H1 (cell line): Measurements from ENCODE around the gene DNAJA3. TPM values are rescaled to one million over a fixed set of nuclear protein-coding genes. Genes with fewer than 3 reads are reported as not detected.
A peak's percentile ranks its signal among the peaks of the same experiment; 100 is the strongest.

Experiments used
- ATF2 ChIP-seq: IDR thresholded peaks from 2 replicates; pipeline ENCODE4 v1.6.1; 2012; ENCODE audit warnings: low read length, inconsistent platforms
- CREB1 ChIP-seq: IDR thresholded peaks from 2 replicates; pipeline ENCODE4 v1.6.1; 2012; ENCODE audit warnings: inconsistent platforms
- CTBP2 ChIP-seq: IDR thresholded peaks from 2 replicates; pipeline ENCODE4 v1.7.0; 2011; ENCODE audit warnings: borderline replicate concordance, mild to moderate bottlenecking, moderate library complexity, mixed read lengths, low read length; ENCODE audit not compliant: insufficient read depth, insufficient read length
- E2F6 ChIP-seq: IDR thresholded peaks from 2 replicates; pipeline ENCODE4 v1.6.1; 2012; ENCODE audit warnings: inconsistent platforms
- EZH2 ChIP-seq: fragments of 200-600 bp; sonication (generic); IDR thresholded peaks from 2 replicates; pipeline ENCODE4 v1.7.1; 2012; ENCODE audit warnings: low read depth, mild to moderate bottlenecking, moderate library complexity, low read length, inconsistent platforms; ENCODE audit not compliant: severe bottlenecking
- GABPA ChIP-seq: IDR thresholded peaks from 2 replicates; pipeline ENCODE4 v1.6.1; 2011; ENCODE audit warnings: mild to moderate bottlenecking, low read length, moderate library complexity, borderline replicate concordance; ENCODE audit not compliant: insufficient read depth
- JUN ChIP-seq: IDR thresholded peaks from 2 replicates; pipeline ENCODE4 v1.6.1; 2011; ENCODE audit warnings: low read depth, mild to moderate bottlenecking, improper control_type of control experiment, low read length
- MAFK ChIP-seq: IDR thresholded peaks from 2 replicates; pipeline ENCODE4 v1.6.1; 2012; ENCODE audit warnings: low read depth, mild to moderate bottlenecking, improper control_type of control experiment, low read length
- NANOG ChIP-seq: IDR thresholded peaks from 2 replicates; pipeline ENCODE4 v1.6.1; 2011; ENCODE audit warnings: low read length, low read depth, mild to moderate bottlenecking, inconsistent platforms; ENCODE audit not compliant: insufficient read depth, poor library complexity, severe bottlenecking
- PHF8 ChIP-seq: fragments of 200-600 bp; sonication (generic); conservative IDR thresholded peaks from 2 replicates; pipeline ENCODE4 v1.7.1; 2012; ENCODE audit warnings: low read depth, mild to moderate bottlenecking, inconsistent platforms, low read length, moderate library complexity
- POLR2A ChIP-seq, 2 experiments: IDR thresholded peaks; 1 replicate in 1 of 2; 2 replicates in 1 of 2; pipeline ENCODE4 v1.6.1; 2011; ENCODE audit warnings: low read depth in 2 of 2, low read length in 2 of 2, mild to moderate bottlenecking in 2 of 2; ENCODE audit errors: control extremely low read depth in 1 of 2
- POLR2AphosphoS5 ChIP-seq: IDR thresholded peaks from 2 replicates; pipeline ENCODE4 v1.6.1; 2011; ENCODE audit warnings: low read depth, low read length
- RBBP5 ChIP-seq: IDR thresholded peaks from 2 replicates; pipeline ENCODE4 v1.7.1; 2012; ENCODE audit warnings: low read depth, mild to moderate bottlenecking, inconsistent platforms, low read length, moderate library complexity, borderline replicate concordance
- RFX5 ChIP-seq: IDR thresholded peaks from 2 replicates; pipeline ENCODE4 v1.6.1; 2011; ENCODE audit warnings: low read depth, low read length, improper control_type of control experiment, borderline replicate concordance
- SAP30 ChIP-seq: fragments of 300-600 bp; sonication (generic); IDR thresholded peaks from 2 replicates; pipeline ENCODE4 v1.7.1; 2012; ENCODE audit warnings: low read length, moderate library complexity, mild to moderate bottlenecking, inconsistent platforms; ENCODE audit not compliant: insufficient read depth, insufficient replicate concordance
- SIX5 ChIP-seq: IDR thresholded peaks from 2 replicates; pipeline ENCODE4 v1.6.1; 2011; ENCODE audit warnings: mild to moderate bottlenecking, low read depth, low read length
- SP1 ChIP-seq: IDR thresholded peaks from 2 replicates; pipeline ENCODE4 v1.6.1; 2011; ENCODE audit warnings: low read depth, low read length
- SP4 ChIP-seq: IDR thresholded peaks from 2 replicates; pipeline ENCODE4 v1.6.1; 2012; ENCODE audit warnings: low read length, inconsistent platforms
- SRF ChIP-seq: IDR thresholded peaks from 2 replicates; pipeline ENCODE4 v1.6.1; 2011; ENCODE audit warnings: mild to moderate bottlenecking, low read depth, low read length, moderate library complexity
- TAF1 ChIP-seq: IDR thresholded peaks from 2 replicates; pipeline ENCODE4 v1.6.1; 2011; ENCODE audit warnings: mild to moderate bottlenecking, low read depth, low read length
- TBP ChIP-seq: IDR thresholded peaks from 2 replicates; pipeline ENCODE4 v1.6.1; 2011; ENCODE audit warnings: low read depth, low read length, improper control_type of control experiment
- polyA plus RNA-seq, 7 experiments: library from polyadenylated mRNA; depleted of rRNA in 3 of 7; stranded (reverse) in 5 of 7; unstranded in 2 of 7; fragments of >200 nt in 5 of 7; fragments of 200-250 nt in 2 of 7; gene quantifications; 1 replicate in 5 of 7; 2 replicates in 1 of 7; 4 replicates in 1 of 7; pipeline versions ENCODE4 v1.2.1 to v1.2.3, GENCODE V29; 2011 to 2013; ENCODE audit warnings: missing spikeins in 2 of 7, mixed read lengths in 2 of 7
- total RNA-seq: library from RNA; stranded (reverse); fragmentation: NEBNext Ultra II Directional; extraction: Animal tissue kit (Norgen Biotek cat#: 25700); gene quantifications from 2 replicates; pipeline ENCODE4 v1.2.1, GENCODE V29; 2021

Gene DNAJA3
- total and polyA plus RNA-seq, 2 of the 8 experiments (the other 6 are each of a cell fraction or from before 2014, with no cell fraction given), result 37.3 to 59.1 TPM

GRCh38 chr16:4392382-4393239 is 33.1 kb upstream of the DNAJA3 start (continued):
- peak; percentile 43; the same call in 1 of the 2 replicates for TF ChIP-seq PHF8
- TF ChIP-seq CTBP2, result peak; percentile 90
- no peak for TF ChIP-seq NANOG
- no peak for TF ChIP-seq CREB1
- TF ChIP-seq EZH2, result no peak
- TF ChIP-seq SP1, result peak; percentile 81
- TF ChIP-seq E2F6, result peak; percentile 60
- peak in 1 of 2 experiments; percentile 55; a peak in 2 of 3 replicates for TF ChIP-seq POLR2A (IDR thresholded peaks at IDR 0.05; ENCODE audit: control extremely low read depth in 1 of 2, low read depth in 2 of 2, low read length in 2 of 2)
- TF ChIP-seq JUN, result no peak
- no peak for TF ChIP-seq SIX5
- 0 out of 2 replicates have a peak, but pooled peaks have one; percentile 6 for TF ChIP-seq RFX5
- TF ChIP-seq MAFK, result no peak
- no peak for TF ChIP-seq GABPA
- no peak for TF ChIP-seq SRF
- TF ChIP-seq TBP, result peak; percentile 35
- no peak for TF ChIP-seq TAF1
- TF ChIP-seq SAP30, result no peak
- peak; percentile 97; the same call in 1 of the 2 replicates for TF ChIP-seq RBBP5
- TF ChIP-seq SP4, result no peak
- TF ChIP-seq ATF2, result no peak
- TF ChIP-seq POLR2AphosphoS5, result 0 out of 2 replicates have a peak, but pooled peaks have one; percentile 18
